NCI-H2171 treated with DMSO at 0.1 percent for 48 hours (cell line): ENCODE measurements around the gene ERC2.

Source experiments
- DNase-seq: peaks from one replicate; lab custom pipeline; 2025; lab: John Stamatoyannopoulos, UW

ERC2 gene

DNA sequence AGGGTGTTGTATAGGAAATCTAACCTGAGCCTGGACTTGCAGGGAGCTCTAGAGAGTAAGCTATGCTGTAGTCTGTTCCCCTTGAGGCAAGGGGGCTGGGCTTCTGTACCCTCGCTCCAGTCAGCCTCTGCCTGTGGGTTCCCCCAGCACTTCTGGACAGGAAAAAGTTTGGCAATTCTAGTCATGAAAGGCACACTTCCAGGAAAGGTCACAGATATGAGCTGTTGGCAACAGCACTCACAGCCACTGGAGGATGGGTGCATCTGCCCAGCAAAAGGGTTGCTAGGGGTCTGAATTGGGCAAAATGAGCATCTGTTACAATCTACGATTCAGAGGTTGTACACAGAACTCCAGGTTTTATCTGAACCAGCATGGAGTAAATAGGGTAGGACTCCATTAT, 281.2 kb downstream of the ERC2 start:
- DNase-seq, result no peak

GRCh38 chr3:56185827-56186226, 282.4 kb downstream of the ERC2 start:
- no peak for DNase-seq

- no peak for DNase-seq
Observed at GRCh38 chr3:56183529-56183928, 284.7 kb downstream of the ERC2 start.

DNA sequence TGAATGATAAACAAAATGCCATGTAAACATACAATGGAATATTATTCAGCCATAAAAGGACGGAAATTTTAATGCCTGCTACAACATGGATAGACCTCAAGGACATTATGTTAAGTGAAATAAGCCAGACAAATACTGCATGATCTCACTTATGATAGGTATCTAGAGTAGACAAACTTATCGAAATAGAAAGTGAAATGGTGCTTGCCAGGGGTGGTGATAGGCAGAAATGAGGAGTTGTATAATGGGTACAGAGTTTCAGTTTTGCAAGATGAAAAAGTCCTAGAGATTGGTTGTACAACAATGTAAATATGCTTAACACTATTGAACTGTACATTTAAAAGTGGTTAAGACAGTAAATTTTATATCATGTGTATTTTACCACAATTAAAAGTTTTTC, 287.8 kb downstream of the ERC2 start:
- DNase-seq, result no peak

- no peak for DNase-seq
Observed at GRCh38 chr3:56173601-56174000, 294.7 kb downstream of the ERC2 start.

DNA sequence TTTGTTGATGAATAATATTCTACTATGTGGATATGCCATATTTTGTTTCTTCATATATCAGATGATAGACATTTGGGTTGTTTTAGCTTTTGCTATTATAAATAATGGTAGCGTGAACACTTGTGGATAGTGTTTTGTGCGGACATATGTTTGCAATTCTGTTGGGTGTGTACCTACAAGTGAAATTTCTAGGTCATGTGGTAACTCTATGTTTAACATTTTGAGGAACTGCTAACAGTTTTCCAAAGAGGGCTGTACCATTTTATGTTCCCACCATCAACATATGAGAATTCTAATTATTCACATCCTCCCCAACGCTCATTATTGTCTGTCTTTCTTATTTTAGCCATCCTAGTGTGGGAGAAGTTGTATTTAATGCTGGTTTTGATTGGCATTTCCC, 303.8 kb downstream of the ERC2 start:
- DNase-seq, result no peak

GRCh38 chr3:56157693-56158362, 310.4 kb downstream of the ERC2 start:
- DNase-seq, result no peak

- no peak for DNase-seq
Observed at GRCh38 chr3:56154297-56154696, 314.0 kb downstream of the ERC2 start.

GRCh38 chr3:56147354-56147753, 320.9 kb downstream of the ERC2 start:
- DNase-seq, result no peak

- no peak for DNase-seq
Observed at GRCh38 chr3:56145410-56145809, 322.9 kb downstream of the ERC2 start.

DNA sequence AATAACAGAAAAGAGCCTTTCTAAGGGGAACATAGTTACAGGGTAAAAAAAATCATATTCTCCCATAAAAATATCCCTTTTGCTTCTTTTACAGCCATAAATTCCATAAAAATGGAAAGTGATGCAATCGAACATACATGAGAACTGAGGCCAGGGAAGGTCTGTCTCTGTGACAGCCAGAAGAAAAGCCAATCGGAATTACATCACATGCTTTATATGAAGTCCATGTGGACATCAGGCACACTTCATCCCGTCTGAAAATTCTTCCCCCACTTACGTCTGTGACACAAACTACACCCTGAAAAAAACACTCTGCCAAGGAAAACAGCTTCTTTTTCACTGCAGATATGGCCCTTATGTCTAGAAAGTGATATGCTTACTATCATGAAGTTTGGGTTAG, 323.5 kb downstream of the ERC2 start:
- no peak for DNase-seq

DNA sequence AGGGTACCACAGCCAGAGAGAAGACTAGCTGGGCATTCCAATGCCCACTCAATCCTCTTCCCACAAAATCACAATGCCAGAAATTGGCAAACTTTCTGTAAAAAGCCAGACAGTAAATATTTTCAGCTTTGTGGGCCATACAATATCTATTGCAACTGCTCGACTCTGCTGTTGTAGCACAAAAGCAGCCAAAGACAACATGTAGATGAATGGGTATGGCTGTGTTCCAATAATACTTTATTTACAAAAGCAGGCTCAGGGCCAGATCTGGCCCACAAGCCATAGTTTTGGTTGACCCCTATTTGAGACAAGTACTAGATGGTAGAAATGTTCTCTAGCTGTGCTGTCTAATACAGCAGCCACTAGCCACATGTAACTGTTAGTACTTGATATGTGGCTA, 330.9 kb downstream of the ERC2 start:
- no peak for DNase-seq

DNA sequence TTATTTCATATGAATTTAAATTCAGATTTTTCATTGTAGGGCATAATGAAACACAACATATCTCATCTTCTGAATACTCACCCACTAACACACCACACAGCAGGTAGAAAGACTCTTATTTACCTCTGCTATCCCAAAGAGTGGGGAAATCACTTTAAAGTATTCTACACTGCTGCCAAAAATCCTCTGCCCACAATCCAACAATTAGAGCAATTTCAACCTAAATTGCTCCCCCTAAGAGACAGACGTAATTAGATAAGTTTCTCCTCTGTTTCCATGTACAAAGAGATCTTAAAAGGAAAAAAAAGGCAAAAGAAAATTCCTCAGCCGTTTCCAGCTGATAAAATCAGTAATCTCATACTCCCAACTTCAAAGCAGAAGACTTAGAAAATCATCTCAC, 331.8 kb downstream of the ERC2 start:
- no peak for DNase-seq

GRCh38 chr3:56135941-56136340, 332.3 kb downstream of the ERC2 start:
- no peak for DNase-seq

GRCh38 chr3:56133423-56133822, 334.8 kb downstream of the ERC2 start:
- no peak for DNase-seq

DNA sequence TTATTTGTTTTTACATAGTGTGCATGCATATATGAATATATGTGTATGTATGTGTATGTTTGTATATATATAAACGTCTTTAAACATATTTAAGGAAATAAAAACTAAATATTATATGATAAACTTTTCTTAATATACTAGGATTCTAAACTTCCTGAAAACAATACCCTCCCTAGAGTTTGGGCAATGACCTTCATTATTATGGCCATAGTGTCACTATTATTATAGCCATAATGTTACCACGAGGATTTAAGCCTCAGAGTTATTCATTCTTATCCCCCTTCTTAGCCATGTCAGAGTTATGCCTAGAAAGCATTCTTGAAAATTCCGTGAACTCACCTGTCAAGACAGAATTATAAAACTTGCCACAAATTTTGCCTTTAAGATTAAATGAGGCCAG, 335.5 kb downstream of the ERC2 start:
- DNase-seq, result no peak

GRCh38 chr3:56131974-56132590, 336.2 kb downstream of the ERC2 start:
- DNase-seq, result no peak

DNA sequence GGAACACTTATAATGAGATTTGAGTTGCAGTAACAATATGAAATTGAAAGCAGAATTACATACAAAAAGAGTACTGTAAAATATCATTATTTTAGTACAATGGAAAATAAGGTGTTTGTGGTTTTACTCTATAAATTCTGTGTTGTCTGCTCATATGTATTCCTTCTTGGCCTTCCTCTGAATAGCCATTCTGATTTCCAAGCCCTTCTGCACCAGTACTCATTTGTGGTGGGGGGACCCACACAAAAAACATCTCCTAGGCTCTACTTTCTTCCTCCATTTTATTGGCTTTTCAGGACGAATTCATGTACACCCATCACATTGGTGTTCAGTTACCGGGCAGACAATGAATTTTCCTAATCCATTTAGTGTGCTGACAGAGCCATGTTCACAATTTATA, 338.2 kb downstream of the ERC2 start:
- DNase-seq, result no peak

- DNase-seq, result no peak
Observed at GRCh38 chr3:56126632-56127031, 341.6 kb downstream of the ERC2 start.

DNA sequence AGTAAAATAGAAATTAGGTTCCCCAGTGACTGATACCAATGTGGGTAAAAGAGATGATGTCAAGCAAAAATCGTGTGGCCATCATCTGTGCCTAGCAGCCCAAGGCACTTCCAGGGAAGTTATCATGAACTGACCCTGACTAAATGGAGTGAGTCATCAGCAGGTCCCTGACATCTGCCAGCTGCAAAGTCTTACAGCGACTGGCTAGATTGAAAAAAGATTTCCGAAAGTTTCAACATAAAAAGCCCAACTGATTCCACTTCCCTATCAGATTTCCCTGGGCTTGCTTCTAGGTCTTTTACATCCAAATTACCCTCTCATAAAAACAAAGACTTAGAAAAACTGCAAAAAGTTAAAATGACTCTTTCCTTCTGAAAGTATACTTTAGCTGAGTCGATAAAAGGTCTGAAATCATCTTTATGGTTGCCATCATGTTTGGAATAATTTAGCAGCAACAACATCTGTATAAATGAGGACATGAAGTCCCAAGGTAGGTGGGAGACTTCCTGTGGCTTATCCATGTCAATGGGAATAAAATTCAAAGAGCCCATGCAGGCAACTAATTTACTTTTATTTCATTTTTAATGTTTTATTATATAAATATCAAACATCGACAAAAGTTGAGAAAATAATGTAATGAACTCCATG, 342.8 kb downstream of the ERC2 start:
- no peak for DNase-seq

DNA sequence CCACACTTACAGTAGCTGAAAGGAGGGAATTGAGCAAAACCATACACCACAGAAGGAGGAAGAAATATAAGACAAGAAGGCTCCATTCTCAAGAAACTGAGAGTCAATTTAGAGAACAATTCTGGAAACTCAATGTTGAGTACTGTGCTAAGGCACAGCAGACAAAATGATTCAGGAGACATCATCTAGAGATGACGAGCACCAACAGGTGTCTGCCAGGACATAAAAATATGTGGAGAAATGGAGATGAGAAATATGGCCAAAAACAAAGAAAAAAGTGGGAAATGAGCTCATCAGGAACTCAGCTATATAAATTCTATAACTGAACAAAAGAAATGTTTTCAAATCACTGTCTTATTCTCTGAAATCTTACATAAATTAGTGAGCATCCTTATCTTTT, 343.7 kb downstream of the ERC2 start:
- DNase-seq, result no peak

- DNase-seq, result no peak
Observed at GRCh38 chr3:56123487-56123886, 344.8 kb downstream of the ERC2 start.

DNA sequence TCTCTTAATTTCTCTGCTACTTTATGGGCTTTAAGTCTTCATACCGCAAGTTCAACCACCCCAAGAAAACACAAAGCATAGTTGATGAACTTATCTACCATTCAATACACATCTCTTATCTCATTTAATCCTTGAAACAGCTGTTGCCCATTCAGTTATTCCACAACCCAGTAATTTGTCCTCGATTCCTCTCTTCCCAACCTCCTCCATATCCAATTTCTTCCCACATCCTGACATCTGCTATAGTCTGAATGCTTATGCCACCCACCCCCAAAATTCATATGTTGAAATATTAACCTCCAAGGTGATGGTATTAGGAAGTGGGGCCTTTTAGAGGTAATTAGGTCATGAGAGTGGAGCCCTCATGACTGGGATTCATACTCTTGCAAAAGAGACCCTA, 345.4 kb downstream of the ERC2 start:
- no peak for DNase-seq

- DNase-seq, result no peak
Observed at GRCh38 chr3:56121716-56122115, 346.6 kb downstream of the ERC2 start.
